Astrocyte (in vitro differentiated cells and primary cell): ENCODE measurements around the gene GHRHR. TPM values are rescaled to one million over a fixed set of nuclear protein-coding genes. Genes with fewer than 3 reads are reported as not detected.

Experiments
- DNase-seq: peaks from one replicate; pipeline ENCODE4 v3.0.0-alpha.2; 2010; ENCODE audit warnings: low read depth
- FAIRE-seq: peaks from 2 replicates; lab custom pipeline; 2011; peaks lifted over from hg19 to GRCh38; lab: Jason Lieb, UNC
- H2AFZ ChIP-seq: 2 replicates; pipeline ENCODE4 v1.6.0; 2012; ENCODE audit warnings: low read depth, low read length, inconsistent platforms
- H3K27ac ChIP-seq: 2 replicates; pipeline ENCODE4 v1.5.1; 2011; ENCODE audit warnings: low read depth, low read length, inconsistent platforms
- H3K27me3 ChIP-seq: 2 replicates; pipeline ENCODE4 v1.6.0; 2011; ENCODE audit warnings: low read length, inconsistent platforms; ENCODE audit not compliant: insufficient read depth
- H3K36me3 ChIP-seq: 2 replicates; pipeline ENCODE4 v1.5.1; 2011; ENCODE audit warnings: low read length, inconsistent platforms; ENCODE audit not compliant: insufficient read depth
- H3K4me1 ChIP-seq: 2 replicates; pipeline ENCODE4 v1.5.1; 2011; ENCODE audit warnings: low read length, inconsistent platforms; ENCODE audit not compliant: insufficient read depth
- H3K4me2 ChIP-seq: 2 replicates; pipeline ENCODE4 v1.6.0; 2012; ENCODE audit warnings: low read length, inconsistent platforms
- H3K4me3 ChIP-seq: 2 replicates; pipeline ENCODE4 v1.5.1; 2011; ENCODE audit warnings: low read depth, mild to moderate bottlenecking, low read length, inconsistent platforms; ENCODE audit not compliant: insufficient read depth
- H3K79me2 ChIP-seq: 2 replicates; pipeline ENCODE4 v1.6.0; 2012; ENCODE audit warnings: mild to moderate bottlenecking, low read length, inconsistent platforms; ENCODE audit not compliant: insufficient read depth
- H3K9ac ChIP-seq: 2 replicates; pipeline ENCODE4 v1.6.0; 2012; ENCODE audit warnings: mild to moderate bottlenecking, low read length, inconsistent platforms
- H3K9me3 ChIP-seq: 2 replicates; pipeline ENCODE4 v1.5.1; 2012; ENCODE audit warnings: low read depth, mild to moderate bottlenecking, low read length, inconsistent platforms; ENCODE audit not compliant: insufficient read depth
- H4K20me1 ChIP-seq: 2 replicates; pipeline ENCODE4 v1.6.0; 2012; ENCODE audit warnings: low read length, inconsistent platforms; ENCODE audit not compliant: insufficient read depth
- H3K27ac Mint-ChIP-seq: one replicate; pipeline ENCODE4 v1.8.0; 2021; ENCODE audit warnings: mild to moderate bottlenecking, mixed read lengths; ENCODE audit not compliant: unreplicated experiment
- H3K27me3 Mint-ChIP-seq: one replicate; pipeline ENCODE4 v1.8.0; 2021; ENCODE audit warnings: low read depth, mixed read lengths; ENCODE audit not compliant: unreplicated experiment
- H3K36me3 Mint-ChIP-seq: one replicate; pipeline ENCODE4 v1.8.0; 2021; ENCODE audit warnings: low read depth, mixed read lengths; ENCODE audit not compliant: unreplicated experiment
- H3K4me1 Mint-ChIP-seq: one replicate; pipeline ENCODE4 v1.8.0; 2021; ENCODE audit warnings: low read depth, mixed read lengths; ENCODE audit not compliant: unreplicated experiment
- H3K4me3 Mint-ChIP-seq: one replicate; pipeline ENCODE4 v1.8.0; 2021; ENCODE audit warnings: mild to moderate bottlenecking, moderate library complexity, mixed read lengths; ENCODE audit not compliant: unreplicated experiment
- H3K9me3 Mint-ChIP-seq: one replicate; pipeline ENCODE4 v1.8.0; 2021; ENCODE audit warnings: mild to moderate bottlenecking, mixed read lengths; ENCODE audit not compliant: unreplicated experiment
- EZH2 ChIP-seq: IDR thresholded peaks from 2 replicates; pipeline ENCODE4 v1.6.1; 2012; ENCODE audit warnings: mild to moderate bottlenecking, low read length, inconsistent platforms; ENCODE audit not compliant: insufficient read depth
- total RNA-seq: library from RNA; stranded (reverse); gene quantifications from 2 replicates; pipeline ENCODE4 v1.2.1, GENCODE V29; 2021
- TF ChIP-seq, protein P1 (sequence below): IDR thresholded peaks from 2 replicates; pipeline ENCODE4 v1.5.1; 2011; ENCODE audit warnings: low read depth, mild to moderate bottlenecking, inconsistent platforms, low read length, moderate library complexity; ENCODE audit not compliant: insufficient read depth

GHRHR gene
- total RNA-seq, 1 donor from 2014 or later: not detected

DNA sequence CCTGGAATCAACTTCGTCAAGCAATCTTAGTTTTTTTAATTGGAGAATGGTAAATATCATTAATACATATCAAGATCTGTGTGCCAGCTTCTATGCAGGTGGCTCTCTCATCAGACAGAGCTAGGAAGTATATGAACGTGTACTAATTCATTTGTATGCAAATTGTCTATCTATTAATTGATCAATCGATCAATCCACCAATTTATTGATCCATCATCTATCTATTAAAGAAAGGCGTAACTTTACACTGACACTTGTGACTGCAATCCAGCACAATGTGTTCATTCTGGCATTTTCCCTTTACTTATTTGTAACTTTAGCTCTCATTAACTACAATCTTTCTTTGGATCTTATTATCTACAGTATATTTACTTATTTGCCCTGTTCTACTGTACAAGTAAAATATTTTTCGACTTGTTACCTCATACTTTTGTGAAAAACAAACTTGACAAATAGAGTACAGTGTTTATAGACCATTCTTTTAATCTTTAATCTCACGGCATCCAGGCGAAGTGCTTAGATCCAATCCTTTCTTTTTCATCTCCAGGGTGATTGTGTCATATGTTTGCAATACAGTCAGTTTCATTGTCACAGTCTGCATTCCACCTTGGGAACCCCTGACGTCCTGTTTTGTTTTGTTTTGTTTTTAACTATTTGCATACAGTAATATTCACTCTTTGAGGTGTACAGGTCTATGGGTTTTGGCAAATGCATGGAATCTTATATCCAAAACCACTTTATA lies 22.0 kb upstream of the GHRHR start:
- Histone ChIP-seq H4K20me1 (no peaks in the 10 kb centered on the region), H3K27me3 (peaks cover 38% of the 10 kb centered on the region), H3K9ac (no peak overlapping the region), H3K4me2 (no peak overlapping the region), H3K36me3 (no peaks in the 10 kb centered on the region), H3K27ac (no peak overlapping the region), H2AFZ (no peak overlapping the region), H3K4me3 (no peak overlapping the region), H3K9me3 (no peaks in the 10 kb centered on the region), H3K79me2 (no peaks in the 10 kb centered on the region), H3K4me1 (peaks cover 4% of the 10 kb centered on the region)
- DNase-seq: no peak
- no peaks in the 10 kb centered on the region for H3K36me3 Mint-ChIP-seq
- H3K27me3 Mint-ChIP-seq: peaks cover 13% of the 10 kb centered on the region
- H3K4me1 Mint-ChIP-seq: no peaks in the 10 kb centered on the region
- TF ChIP-seq, protein P1, sequence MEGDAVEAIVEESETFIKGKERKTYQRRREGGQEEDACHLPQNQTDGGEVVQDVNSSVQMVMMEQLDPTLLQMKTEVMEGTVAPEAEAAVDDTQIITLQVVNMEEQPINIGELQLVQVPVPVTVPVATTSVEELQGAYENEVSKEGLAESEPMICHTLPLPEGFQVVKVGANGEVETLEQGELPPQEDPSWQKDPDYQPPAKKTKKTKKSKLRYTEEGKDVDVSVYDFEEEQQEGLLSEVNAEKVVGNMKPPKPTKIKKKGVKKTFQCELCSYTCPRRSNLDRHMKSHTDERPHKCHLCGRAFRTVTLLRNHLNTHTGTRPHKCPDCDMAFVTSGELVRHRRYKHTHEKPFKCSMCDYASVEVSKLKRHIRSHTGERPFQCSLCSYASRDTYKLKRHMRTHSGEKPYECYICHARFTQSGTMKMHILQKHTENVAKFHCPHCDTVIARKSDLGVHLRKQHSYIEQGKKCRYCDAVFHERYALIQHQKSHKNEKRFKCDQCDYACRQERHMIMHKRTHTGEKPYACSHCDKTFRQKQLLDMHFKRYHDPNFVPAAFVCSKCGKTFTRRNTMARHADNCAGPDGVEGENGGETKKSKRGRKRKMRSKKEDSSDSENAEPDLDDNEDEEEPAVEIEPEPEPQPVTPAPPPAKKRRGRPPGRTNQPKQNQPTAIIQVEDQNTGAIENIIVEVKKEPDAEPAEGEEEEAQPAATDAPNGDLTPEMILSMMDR: no peak
- TF ChIP-seq EZH2: no peak
- FAIRE-seq: no peak
- H3K4me3 Mint-ChIP-seq: no peak overlapping the region
- H3K27ac Mint-ChIP-seq: no peak overlapping the region
- peaks cover 2% of the 10 kb centered on the region for H3K9me3 Mint-ChIP-seq

DNA sequence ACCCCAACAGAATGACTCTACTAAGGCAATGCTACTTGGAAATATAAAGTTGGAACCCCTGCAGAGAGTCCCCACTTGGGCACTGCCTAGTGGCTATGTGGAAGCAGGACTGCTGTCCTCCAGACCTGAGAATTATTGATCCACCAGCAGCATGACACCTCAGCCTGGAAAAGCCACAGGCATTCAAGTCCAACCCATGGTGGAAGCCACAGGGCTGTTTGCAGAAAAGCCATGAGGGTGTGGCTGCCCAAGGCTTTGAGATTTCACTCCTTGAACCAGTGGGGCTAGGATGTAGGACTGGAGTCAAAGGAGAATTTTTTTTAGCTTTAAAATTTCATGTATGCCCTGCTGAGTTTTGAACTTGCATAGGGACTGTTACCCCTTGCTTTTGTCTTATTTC lies 13.6 kb upstream of the GHRHR start:
- Mint-ChIP-seq H3K9me3 (peaks cover 22% of the 10 kb centered on the region), H3K27ac (no peak overlapping the region), H3K36me3 (peaks cover 3% of the 10 kb centered on the region), H3K27me3 (peaks cover 4% of the 10 kb centered on the region), H3K4me3 (no peak overlapping the region), H3K4me1 (no peaks in the 10 kb centered on the region)
- Histone ChIP-seq H3K9me3 (peaks cover 3% of the 10 kb centered on the region), H3K27me3 (peaks cover 5% of the 10 kb centered on the region), H3K9ac (no peak overlapping the region), H4K20me1 (no peaks in the 10 kb centered on the region), H3K36me3 (no peaks in the 10 kb centered on the region), H3K79me2 (no peaks in the 10 kb centered on the region), H3K4me2 (no peak overlapping the region), H2AFZ (no peak overlapping the region), H3K27ac (no peak overlapping the region), H3K4me1 (no peaks in the 10 kb centered on the region), H3K4me3 (no peak overlapping the region)
- FAIRE-seq: no peak
- DNase-seq: no peak
- TF ChIP-seq, protein P1: no peak
- no peak for TF ChIP-seq EZH2

DNA sequence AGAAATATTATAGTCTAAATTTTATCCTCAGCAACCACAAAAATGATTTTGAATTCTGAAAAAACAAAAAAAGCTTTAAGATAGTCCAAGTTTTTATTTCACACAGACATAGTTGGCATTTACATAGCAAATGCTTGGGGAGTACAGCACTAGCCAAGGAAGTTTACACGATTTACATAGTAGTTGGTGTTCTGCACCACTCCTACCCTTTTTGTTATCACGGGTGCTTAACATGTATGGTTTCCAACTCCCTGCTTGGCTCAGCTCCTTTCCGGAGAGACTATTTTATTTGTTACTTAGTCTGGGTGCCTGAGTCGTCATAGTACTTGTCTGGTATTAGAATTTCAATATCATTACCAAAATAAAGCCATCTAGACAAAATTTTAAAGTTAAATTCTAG lies 8.8 kb upstream of the GHRHR start:
- Histone ChIP-seq H3K79me2 (no peaks in the 10 kb centered on the region), H3K9ac (no peak overlapping the region), H3K27ac (no peak overlapping the region), H4K20me1 (no peaks in the 10 kb centered on the region), H3K36me3 (no peaks in the 10 kb centered on the region), H2AFZ (no peak overlapping the region), H3K4me1 (no peaks in the 10 kb centered on the region), H3K4me3 (no peak overlapping the region), H3K27me3 (no peaks in the 10 kb centered on the region), H3K9me3 (peaks cover 3% of the 10 kb centered on the region), H3K4me2 (no peak overlapping the region)
- no peaks in the 10 kb centered on the region for H3K4me1 Mint-ChIP-seq
- TF ChIP-seq, protein P1: no peak
- TF ChIP-seq EZH2: no peak
- no peak overlapping the region for H3K27ac Mint-ChIP-seq
- peaks cover 18% of the 10 kb centered on the region for H3K9me3 Mint-ChIP-seq
- no peak overlapping the region for H3K4me3 Mint-ChIP-seq
- peaks cover 2% of the 10 kb centered on the region for H3K36me3 Mint-ChIP-seq
- H3K27me3 Mint-ChIP-seq: peaks cover 4% of the 10 kb centered on the region
- DNase-seq: no peak
- FAIRE-seq: no peak
